Natural killer cell (primary cell): Measurements from ENCODE around the gene GRM2. TPM values are rescaled to one million over a fixed set of nuclear protein-coding genes. Genes with fewer than 3 reads are reported as not detected.
A peak's percentile ranks its signal among the peaks of the same experiment; 100 is the strongest.

ENCODE experiments used
- ATAC-seq, 3 donors: fragments of 150-1000 bp in 2 of 3; fragments of 200-7000 bp in 1 of 3; cut with Tn5 transposase; 1 replicate in 1 of 3; 2 replicates in 2 of 3; pipeline ENCODE4 v1.10.0; 2021; ENCODE audit warnings: mild to moderate bottlenecking in 2 of 3, moderate library complexity in 2 of 3
- DNase-seq, 2 donors: peaks; one replicate each; pipeline versions ENCODE4 v3.0.0 to v3.0.0-alpha.2; 2013 to 2021; ENCODE audit warnings: mixed read lengths in 1 of 2
- H3K27ac ChIP-seq: one replicate; pipeline ENCODE4 v1.5.1; 2013; ENCODE audit warnings: mild to moderate bottlenecking, low read length
- H3K27me3 ChIP-seq: one replicate; pipeline ENCODE4 v1.6.1; 2013; ENCODE audit warnings: low read length; ENCODE audit not compliant: control insufficient read depth, insufficient read depth
- H3K36me3 ChIP-seq: one replicate; pipeline ENCODE4 v1.6.1; 2013; ENCODE audit warnings: low read length; ENCODE audit not compliant: control insufficient read depth, insufficient read depth
- H3K4me1 ChIP-seq: one replicate; pipeline ENCODE4 v1.6.1; 2013; ENCODE audit warnings: low read length; ENCODE audit not compliant: control insufficient read depth, insufficient read depth
- H3K4me3 ChIP-seq: one replicate; pipeline ENCODE4 v1.5.1; 2013; ENCODE audit warnings: low read length
- H3K9me3 ChIP-seq: one replicate; pipeline ENCODE4 v1.6.1; 2013; ENCODE audit warnings: low read length; ENCODE audit not compliant: control insufficient read depth, insufficient read depth
- H3K27ac Mint-ChIP-seq, 2 donors: one replicate each; pipeline ENCODE4 v1.8.0; 2022; ENCODE audit warnings: mild to moderate bottlenecking in 2 of 2, mixed read lengths in 2 of 2, moderate library complexity in 1 of 2
- H3K27me3 Mint-ChIP-seq, 2 donors: one replicate each; pipeline ENCODE4 v1.8.0; 2022; ENCODE audit warnings: low read depth in 2 of 2, mixed read lengths in 2 of 2
- H3K36me3 Mint-ChIP-seq: one replicate; pipeline ENCODE4 v1.8.0; 2022; ENCODE audit warnings: mixed read lengths
- H3K4me1 Mint-ChIP-seq, 2 donors: one replicate each; pipeline ENCODE4 v1.8.0; 2022; ENCODE audit warnings: mixed read lengths in 2 of 2
- H3K4me3 Mint-ChIP-seq: one replicate; pipeline ENCODE4 v1.8.0; 2022; ENCODE audit warnings: mild to moderate bottlenecking, moderate library complexity, mixed read lengths
- H3K9me3 Mint-ChIP-seq, 2 donors: one replicate each; pipeline ENCODE4 v1.8.0; 2022; ENCODE audit warnings: mixed read lengths in 2 of 2
- WGBS: methylation state at CpG from one replicate; pipeline ENCODE4 v1.1.7; 2013; ENCODE audit warnings: missing lambda C conversion rate; ENCODE audit not compliant: insufficient coverage; 5-methylcytosine and 5-hydroxymethylcytosine counted together
- intact Hi-C: fragments of 100-400 bp; cut with micrococcal nuclease; formaldehyde crosslinking; loops from one replicate; pipeline ENCODE4 v1.14.2; 2022
- total RNA-seq, 4 donors: library from RNA; stranded (reverse); fragments of 120-200 nt in 1 of 4; gene quantifications; one replicate each; pipeline versions ENCODE4 v1.2.3 to v1.2.4, GENCODE V29; 2013 to 2022
- TF ChIP-seq, protein P1 (sequence below): fragments of 200-600 bp; IDR thresholded peaks from one replicate; pipeline ENCODE4 v1.8.0; 2022; ENCODE audit warnings: antibody characterized with exemption

GRM2 gene
- total RNA-seq, 3 donors from 2014 or later (not counting 1 experiment from before 2014, with no cell fraction given) = 5.6 to 8.0 (median 7.4) TPM

DNA sequence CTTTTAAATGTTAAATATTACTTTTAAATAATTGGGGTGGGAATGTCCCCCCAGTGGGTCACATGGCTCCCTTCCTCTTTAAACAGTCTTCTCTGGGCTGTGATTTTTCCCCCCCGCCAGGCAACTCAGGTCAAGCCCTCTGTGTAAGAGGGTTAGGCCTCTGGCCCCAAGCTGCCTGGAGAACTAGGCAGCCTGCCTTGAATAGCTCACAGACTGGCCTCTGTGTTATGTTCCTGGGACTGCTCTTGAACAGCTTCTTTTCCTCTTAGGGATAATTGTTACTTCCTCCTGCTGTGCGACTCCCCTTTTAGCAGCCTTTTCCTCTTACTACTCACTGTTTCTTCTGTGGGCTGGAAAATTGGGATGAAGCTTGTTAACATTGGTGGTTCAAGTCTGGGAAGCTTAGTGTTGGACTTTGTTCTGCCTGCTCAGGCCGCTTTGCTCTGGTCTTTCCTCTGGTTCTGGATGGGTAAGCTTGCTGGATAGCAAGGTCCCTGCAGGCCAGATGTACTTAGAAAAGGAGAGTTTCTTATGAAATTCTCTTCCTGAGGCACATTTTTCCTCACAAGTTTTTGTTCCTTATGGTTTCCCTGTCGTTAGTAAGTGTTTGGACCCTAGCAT is 33.6 kb upstream of the GRM2 start:
- Mint-ChIP-seq H3K4me3 (peak overlapping the region; percentile 75), H3K4me1 (peaks cover 70 to 72% of the 10 kb centered on the region in 2 donors), H3K27me3 (no peaks in the 10 kb centered on the region), H3K36me3 (peaks cover 7% of the 10 kb centered on the region), H3K9me3 (no peaks in the 10 kb centered on the region), H3K27ac (peak overlapping the region; percentile 4 to 98)
- no peak overlapping the region for H3K4me3 ChIP-seq
- ATAC-seq (no peak), DNase-seq (no peak)
- peaks cover 11% of the 10 kb centered on the region for H3K36me3 ChIP-seq
- H3K27me3 ChIP-seq = no peaks in the 10 kb centered on the region
- 91% methylated on average over 3 of the region's 4 CpGs for WGBS
- peaks cover 72% of the 10 kb centered on the region for H3K4me1 ChIP-seq
- TF ChIP-seq, protein P1, sequence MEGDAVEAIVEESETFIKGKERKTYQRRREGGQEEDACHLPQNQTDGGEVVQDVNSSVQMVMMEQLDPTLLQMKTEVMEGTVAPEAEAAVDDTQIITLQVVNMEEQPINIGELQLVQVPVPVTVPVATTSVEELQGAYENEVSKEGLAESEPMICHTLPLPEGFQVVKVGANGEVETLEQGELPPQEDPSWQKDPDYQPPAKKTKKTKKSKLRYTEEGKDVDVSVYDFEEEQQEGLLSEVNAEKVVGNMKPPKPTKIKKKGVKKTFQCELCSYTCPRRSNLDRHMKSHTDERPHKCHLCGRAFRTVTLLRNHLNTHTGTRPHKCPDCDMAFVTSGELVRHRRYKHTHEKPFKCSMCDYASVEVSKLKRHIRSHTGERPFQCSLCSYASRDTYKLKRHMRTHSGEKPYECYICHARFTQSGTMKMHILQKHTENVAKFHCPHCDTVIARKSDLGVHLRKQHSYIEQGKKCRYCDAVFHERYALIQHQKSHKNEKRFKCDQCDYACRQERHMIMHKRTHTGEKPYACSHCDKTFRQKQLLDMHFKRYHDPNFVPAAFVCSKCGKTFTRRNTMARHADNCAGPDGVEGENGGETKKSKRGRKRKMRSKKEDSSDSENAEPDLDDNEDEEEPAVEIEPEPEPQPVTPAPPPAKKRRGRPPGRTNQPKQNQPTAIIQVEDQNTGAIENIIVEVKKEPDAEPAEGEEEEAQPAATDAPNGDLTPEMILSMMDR = no peak
- H3K27ac ChIP-seq = no peak overlapping the region
- intact Hi-C loops = loop anchor here (5.0 kb wide), 1 partner anchor 1056 kb away; the partner anchor contains the start of gene MAPKAPK3
- no peaks in the 10 kb centered on the region for H3K9me3 ChIP-seq

DNA sequence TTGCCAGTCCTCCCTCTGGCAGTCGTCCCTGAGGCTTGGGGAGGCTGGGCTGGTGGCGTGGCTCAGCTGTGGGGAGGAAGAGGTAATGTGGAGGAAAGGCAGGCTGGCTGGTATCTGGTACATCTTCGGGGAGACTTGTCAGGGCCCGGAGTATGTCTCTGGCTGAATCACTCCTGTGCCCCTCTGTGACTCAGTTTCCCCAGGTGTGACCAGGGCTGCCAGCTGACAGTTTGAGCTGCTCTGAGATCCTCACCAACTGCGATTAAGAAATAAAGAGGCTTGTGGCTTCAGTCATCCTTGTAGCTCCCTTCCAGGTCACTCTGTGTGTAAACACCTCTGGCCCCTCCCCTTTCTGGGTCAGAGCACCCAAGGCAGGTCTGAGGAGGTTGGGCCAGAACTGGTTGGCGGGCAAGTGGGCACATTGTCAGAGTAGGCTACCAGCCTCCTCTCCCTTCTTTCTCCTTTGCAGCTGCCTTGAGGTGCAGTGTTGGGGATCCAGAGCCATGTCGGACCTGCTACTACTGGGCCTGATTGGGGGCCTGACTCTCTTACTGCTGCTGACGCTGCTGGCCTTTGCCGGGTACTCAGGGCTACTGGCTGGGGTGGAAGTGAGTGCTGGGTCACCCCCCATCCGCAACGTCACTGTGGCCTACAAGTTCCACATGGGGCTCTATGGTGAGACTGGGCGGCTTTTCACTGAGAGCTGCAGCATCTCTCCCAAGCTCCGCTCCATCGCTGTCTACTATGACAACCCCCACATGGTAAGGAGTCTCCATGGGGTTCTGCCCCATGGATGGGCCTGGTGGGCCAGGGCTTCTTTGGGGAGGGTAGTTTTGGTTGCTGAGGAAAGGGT is 32.8 kb upstream of the GRM2 start:
- H3K27ac ChIP-seq = no peak overlapping the region
- no peaks in the 10 kb centered on the region for H3K27me3 ChIP-seq
- Mint-ChIP-seq H3K27me3 (no peaks in the 10 kb centered on the region), H3K9me3 (no peaks in the 10 kb centered on the region), H3K36me3 (peaks cover 7% of the 10 kb centered on the region), H3K4me1 (peaks cover 74 to 75% of the 10 kb centered on the region in 2 donors), H3K4me3 (peak overlapping the region; percentile 75), H3K27ac (peak overlapping the region; percentile 4 to 98)
- TF ChIP-seq, protein P1 = no peak
- intact Hi-C loops = loop anchor here (5.0 kb wide), 1 partner anchor 1057 kb away; the partner anchor contains the start of gene MAPKAPK3
- peaks cover 11% of the 10 kb centered on the region for H3K36me3 ChIP-seq
- peaks cover 76% of the 10 kb centered on the region for H3K4me1 ChIP-seq
- DNase-seq (no peak), ATAC-seq (no peak)
- 90% methylated on average over 13 of the region's 14 CpGs for WGBS
- no peaks in the 10 kb centered on the region for H3K9me3 ChIP-seq
- no peak overlapping the region for H3K4me3 ChIP-seq

- no peaks in the 10 kb centered on the region for H3K27me3 Mint-ChIP-seq
- DNase-seq (no peak), ATAC-seq (no peak)
- no peaks in the 10 kb centered on the region for H3K9me3 Mint-ChIP-seq
- H3K4me1 Mint-ChIP-seq = peaks cover 66 to 76% of the 10 kb centered on the region in 2 donors
- no peak overlapping the region for H3K27ac ChIP-seq
- TF ChIP-seq, protein P1 = no peak
- peaks cover 72% of the 10 kb centered on the region for H3K4me1 ChIP-seq
- H3K27me3 ChIP-seq = no peaks in the 10 kb centered on the region
- peak overlapping the region; percentile 47 for H3K4me3 Mint-ChIP-seq
- H3K36me3 Mint-ChIP-seq = peaks cover 7% of the 10 kb centered on the region
- peaks cover 11% of the 10 kb centered on the region for H3K36me3 ChIP-seq
- H3K9me3 ChIP-seq = no peaks in the 10 kb centered on the region
- intact Hi-C loops = no loop called here
- 77% methylated on average over 2 of the region's 2 CpGs for WGBS
- H3K27ac Mint-ChIP-seq = peak overlapping the region; percentile 41 to 98
- H3K4me3 ChIP-seq = no peak overlapping the region
These were observed 31.7 kb upstream of the GRM2 start for GRCh38 chr3:51675201-51675611.
